Panc1 (cell line): ENCODE results near the gene CSTPP1.

ENCODE experiments used
- POLR2AphosphoS5 ChIP-seq: IDR thresholded peaks from 2 replicates; pipeline ENCODE4 v1.6.1; 2012; ENCODE audit warnings: mild to moderate bottlenecking, low read depth, low read length, moderate library complexity
- SIN3A ChIP-seq: IDR thresholded peaks from 2 replicates; pipeline ENCODE4 v1.6.1; 2012; ENCODE audit warnings: low read depth, mild to moderate bottlenecking, low read length, moderate library complexity, borderline replicate concordance; ENCODE audit not compliant: insufficient read depth
- TCF7L2 ChIP-seq: IDR thresholded peaks from 2 replicates; pipeline ENCODE4 v1.6.1; 2011; ENCODE audit warnings: mild to moderate bottlenecking, low read depth, low read length, inconsistent platforms
- TF ChIP-seq, protein P1 (sequence below): fragments of 450-650 bp; IDR thresholded peaks from 2 replicates; pipeline ENCODE4 v1.5.1; 2017; ENCODE audit warnings: mild to moderate bottlenecking
- TF ChIP-seq, protein P2 (sequence below), 2 experiments: IDR thresholded peaks; 2 replicates each; pipeline ENCODE4 v1.6.1; 2011 to 2012; ENCODE audit warnings: low read depth in 2 of 2, control low read depth in 1 of 2, low read length in 1 of 2, mild to moderate bottlenecking in 1 of 2, moderate library complexity in 1 of 2; ENCODE audit not compliant: insufficient read depth in 1 of 2

DNA sequence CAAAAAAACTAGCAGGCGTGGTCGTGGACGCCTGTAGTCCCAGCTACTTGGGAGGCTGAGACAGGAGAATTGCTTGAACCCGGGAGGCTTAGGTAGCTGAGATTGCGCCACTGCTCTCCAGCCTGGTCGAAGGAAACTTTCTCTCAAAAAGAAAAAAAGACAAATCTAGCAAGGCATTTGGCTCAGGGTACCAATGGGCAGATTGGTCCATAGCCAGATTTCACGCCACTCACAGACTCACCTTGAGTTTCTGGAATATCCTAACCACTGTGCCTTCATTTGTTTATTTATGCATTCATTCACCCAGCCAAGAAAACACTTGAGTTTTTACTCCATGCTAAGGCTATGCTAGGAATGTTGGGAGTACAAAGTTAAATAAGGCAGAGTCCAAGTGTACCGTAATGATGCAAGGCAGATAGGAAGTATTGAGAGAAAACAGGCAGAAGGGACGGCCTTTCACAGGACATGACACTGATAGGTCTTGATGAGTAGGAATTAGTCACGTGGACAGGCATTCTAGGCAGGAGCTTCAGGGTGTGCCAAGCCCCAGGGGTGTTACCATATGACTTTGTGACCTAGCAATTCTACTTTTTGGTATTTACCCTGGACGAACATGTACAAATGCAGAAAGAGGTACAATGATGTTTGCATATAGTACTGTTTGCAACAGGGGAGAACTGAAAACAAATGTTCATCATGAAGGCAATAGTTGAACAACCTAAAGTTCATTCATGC is 252.7 kb downstream of the CSTPP1 start:
- TF ChIP-seq POLR2AphosphoS5 (no peak), SIN3A (no peak), TCF7L2 (no peak)
- TF ChIP-seq, protein P1, sequence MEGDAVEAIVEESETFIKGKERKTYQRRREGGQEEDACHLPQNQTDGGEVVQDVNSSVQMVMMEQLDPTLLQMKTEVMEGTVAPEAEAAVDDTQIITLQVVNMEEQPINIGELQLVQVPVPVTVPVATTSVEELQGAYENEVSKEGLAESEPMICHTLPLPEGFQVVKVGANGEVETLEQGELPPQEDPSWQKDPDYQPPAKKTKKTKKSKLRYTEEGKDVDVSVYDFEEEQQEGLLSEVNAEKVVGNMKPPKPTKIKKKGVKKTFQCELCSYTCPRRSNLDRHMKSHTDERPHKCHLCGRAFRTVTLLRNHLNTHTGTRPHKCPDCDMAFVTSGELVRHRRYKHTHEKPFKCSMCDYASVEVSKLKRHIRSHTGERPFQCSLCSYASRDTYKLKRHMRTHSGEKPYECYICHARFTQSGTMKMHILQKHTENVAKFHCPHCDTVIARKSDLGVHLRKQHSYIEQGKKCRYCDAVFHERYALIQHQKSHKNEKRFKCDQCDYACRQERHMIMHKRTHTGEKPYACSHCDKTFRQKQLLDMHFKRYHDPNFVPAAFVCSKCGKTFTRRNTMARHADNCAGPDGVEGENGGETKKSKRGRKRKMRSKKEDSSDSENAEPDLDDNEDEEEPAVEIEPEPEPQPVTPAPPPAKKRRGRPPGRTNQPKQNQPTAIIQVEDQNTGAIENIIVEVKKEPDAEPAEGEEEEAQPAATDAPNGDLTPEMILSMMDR: no peak
- TF ChIP-seq, protein P2, sequence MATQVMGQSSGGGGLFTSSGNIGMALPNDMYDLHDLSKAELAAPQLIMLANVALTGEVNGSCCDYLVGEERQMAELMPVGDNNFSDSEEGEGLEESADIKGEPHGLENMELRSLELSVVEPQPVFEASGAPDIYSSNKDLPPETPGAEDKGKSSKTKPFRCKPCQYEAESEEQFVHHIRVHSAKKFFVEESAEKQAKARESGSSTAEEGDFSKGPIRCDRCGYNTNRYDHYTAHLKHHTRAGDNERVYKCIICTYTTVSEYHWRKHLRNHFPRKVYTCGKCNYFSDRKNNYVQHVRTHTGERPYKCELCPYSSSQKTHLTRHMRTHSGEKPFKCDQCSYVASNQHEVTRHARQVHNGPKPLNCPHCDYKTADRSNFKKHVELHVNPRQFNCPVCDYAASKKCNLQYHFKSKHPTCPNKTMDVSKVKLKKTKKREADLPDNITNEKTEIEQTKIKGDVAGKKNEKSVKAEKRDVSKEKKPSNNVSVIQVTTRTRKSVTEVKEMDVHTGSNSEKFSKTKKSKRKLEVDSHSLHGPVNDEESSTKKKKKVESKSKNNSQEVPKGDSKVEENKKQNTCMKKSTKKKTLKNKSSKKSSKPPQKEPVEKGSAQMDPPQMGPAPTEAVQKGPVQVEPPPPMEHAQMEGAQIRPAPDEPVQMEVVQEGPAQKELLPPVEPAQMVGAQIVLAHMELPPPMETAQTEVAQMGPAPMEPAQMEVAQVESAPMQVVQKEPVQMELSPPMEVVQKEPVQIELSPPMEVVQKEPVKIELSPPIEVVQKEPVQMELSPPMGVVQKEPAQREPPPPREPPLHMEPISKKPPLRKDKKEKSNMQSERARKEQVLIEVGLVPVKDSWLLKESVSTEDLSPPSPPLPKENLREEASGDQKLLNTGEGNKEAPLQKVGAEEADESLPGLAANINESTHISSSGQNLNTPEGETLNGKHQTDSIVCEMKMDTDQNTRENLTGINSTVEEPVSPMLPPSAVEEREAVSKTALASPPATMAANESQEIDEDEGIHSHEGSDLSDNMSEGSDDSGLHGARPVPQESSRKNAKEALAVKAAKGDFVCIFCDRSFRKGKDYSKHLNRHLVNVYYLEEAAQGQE (IDR thresholded peaks at IDR 0.05; ENCODE audit: insufficient read depth in 1 of 2, low read depth in 2 of 2, low read length in 1 of 2): no peak
